ENCODE data around the gene WDR19.

The WDR19 gene

GRCh38 chr4:39230462-39230861, 48.1 kb downstream of the WDR19 start:
- no peaks in the 10 kb centered on the region for H3K4me1 ChIP-seq (ENCODE audit: control insufficient read depth in 1 of 2, insufficient read depth in 2 of 2, low read length in 2 of 2)
- H3K27ac ChIP-seq (ENCODE audit: low read depth, low read length): no peak overlapping the region
- H3K9ac ChIP-seq (ENCODE audit: low read depth in 1 of 2, low read length in 2 of 2): no peak overlapping the region
- peaks cover 0 to 7% of the 10 kb centered on the region in 2 donors for H3K36me3 ChIP-seq (ENCODE audit: control insufficient read depth in 1 of 2, insufficient read depth in 2 of 2, low read length in 2 of 2)
- no peaks in the 10 kb centered on the region for H3K27me3 ChIP-seq (ENCODE audit: control insufficient read depth in 1 of 2, insufficient read depth in 2 of 2, low read length in 2 of 2)
- no peak overlapping the region for H3K4me3 ChIP-seq (ENCODE audit: low read depth in 1 of 2, low read length in 2 of 2)
- no peaks in the 10 kb centered on the region for H3K9me3 ChIP-seq (ENCODE audit: control insufficient read depth in 1 of 2, low read length in 2 of 2)

GRCh38 chr4:39231660-39232059, 49.3 kb downstream of the WDR19 start:
- no peaks in the 10 kb centered on the region for H3K27me3 ChIP-seq (ENCODE audit: control insufficient read depth in 1 of 2, insufficient read depth in 2 of 2, low read length in 2 of 2)
- H3K36me3 ChIP-seq (ENCODE audit: control insufficient read depth in 1 of 2, insufficient read depth in 2 of 2, low read length in 2 of 2): peaks cover 0 to 7% of the 10 kb centered on the region in 2 donors
- no peak overlapping the region for H3K27ac ChIP-seq (ENCODE audit: low read depth, low read length)

GRCh38 chr4:39232100-39232499, 49.8 kb downstream of the WDR19 start:
- Histone ChIP-seq H3K27ac (ENCODE audit: low read depth, low read length) (no peak overlapping the region), H3K27me3 (ENCODE audit: control insufficient read depth in 1 of 2, insufficient read depth in 2 of 2, low read length in 2 of 2) (no peaks in the 10 kb centered on the region)

More at GRCh38 chr4:39231660-39232059, 49.3 kb downstream of the WDR19 start:
- no peaks in the 10 kb centered on the region for H3K4me1 ChIP-seq (ENCODE audit: control insufficient read depth in 1 of 2, insufficient read depth in 2 of 2, low read length in 2 of 2)
- no peak overlapping the region for H3K9ac ChIP-seq (ENCODE audit: low read depth in 1 of 2, low read length in 2 of 2)
- H3K4me3 ChIP-seq (ENCODE audit: low read depth in 1 of 2, low read length in 2 of 2): no peak overlapping the region
- H3K9me3 ChIP-seq (ENCODE audit: control insufficient read depth in 1 of 2, low read length in 2 of 2): no peaks in the 10 kb centered on the region

GRCh38 chr4:39233114-39233513, 50.8 kb downstream of the WDR19 start:
- H3K36me3 ChIP-seq (ENCODE audit: control insufficient read depth in 1 of 2, insufficient read depth in 2 of 2, low read length in 2 of 2): peaks cover 0 to 7% of the 10 kb centered on the region in 2 donors
- H3K9ac ChIP-seq (ENCODE audit: low read depth in 1 of 2, low read length in 2 of 2): no peak overlapping the region
- H3K4me1 ChIP-seq (ENCODE audit: control insufficient read depth in 1 of 2, insufficient read depth in 2 of 2, low read length in 2 of 2): no peaks in the 10 kb centered on the region
- no peak overlapping the region for H3K4me3 ChIP-seq (ENCODE audit: low read depth in 1 of 2, low read length in 2 of 2)
- no peak overlapping the region for H3K27ac ChIP-seq (ENCODE audit: low read depth, low read length)
- H3K9me3 ChIP-seq (ENCODE audit: control insufficient read depth in 1 of 2, low read length in 2 of 2): no peaks in the 10 kb centered on the region
- H3K27me3 ChIP-seq (ENCODE audit: control insufficient read depth in 1 of 2, insufficient read depth in 2 of 2, low read length in 2 of 2): no peaks in the 10 kb centered on the region

More at GRCh38 chr4:39232100-39232499, 49.8 kb downstream of the WDR19 start:
- no peak overlapping the region for H3K9ac ChIP-seq (ENCODE audit: low read depth in 1 of 2, low read length in 2 of 2)
- no peak overlapping the region for H3K4me3 ChIP-seq (ENCODE audit: low read depth in 1 of 2, low read length in 2 of 2)
- peaks cover 0 to 7% of the 10 kb centered on the region in 2 donors for H3K36me3 ChIP-seq (ENCODE audit: control insufficient read depth in 1 of 2, insufficient read depth in 2 of 2, low read length in 2 of 2)
- H3K4me1 ChIP-seq (ENCODE audit: control insufficient read depth in 1 of 2, insufficient read depth in 2 of 2, low read length in 2 of 2): no peaks in the 10 kb centered on the region
- H3K9me3 ChIP-seq (ENCODE audit: control insufficient read depth in 1 of 2, low read length in 2 of 2): no peaks in the 10 kb centered on the region

- Histone ChIP-seq H3K4me3 (ENCODE audit: low read depth in 1 of 2, low read length in 2 of 2) (no peak overlapping the region), H3K4me1 (ENCODE audit: control insufficient read depth in 1 of 2, insufficient read depth in 2 of 2, low read length in 2 of 2) (no peaks in the 10 kb centered on the region), H3K9me3 (ENCODE audit: control insufficient read depth in 1 of 2, low read length in 2 of 2) (no peaks in the 10 kb centered on the region), H3K27ac (ENCODE audit: low read depth, low read length) (no peak overlapping the region), H3K36me3 (ENCODE audit: control insufficient read depth in 1 of 2, insufficient read depth in 2 of 2, low read length in 2 of 2) (peaks cover 0 to 7% of the 10 kb centered on the region in 2 donors), H3K27me3 (ENCODE audit: control insufficient read depth in 1 of 2, insufficient read depth in 2 of 2, low read length in 2 of 2) (no peaks in the 10 kb centered on the region), H3K9ac (ENCODE audit: low read depth in 1 of 2, low read length in 2 of 2) (no peak overlapping the region)
These were observed 51.5 kb downstream of the WDR19 start for GRCh38 chr4:39233783-39234182.

GRCh38 chr4:39235021-39235420, 52.7 kb downstream of the WDR19 start:
- Histone ChIP-seq H3K27ac (ENCODE audit: low read depth, low read length) (no peak overlapping the region), H3K36me3 (ENCODE audit: control insufficient read depth in 1 of 2, insufficient read depth in 2 of 2, low read length in 2 of 2) (peaks cover 0 to 3% of the 10 kb centered on the region in 2 donors), H3K9ac (ENCODE audit: low read depth in 1 of 2, low read length in 2 of 2) (no peak overlapping the region), H3K4me3 (ENCODE audit: low read depth in 1 of 2, low read length in 2 of 2) (no peak overlapping the region), H3K9me3 (ENCODE audit: control insufficient read depth in 1 of 2, low read length in 2 of 2) (no peaks in the 10 kb centered on the region), H3K4me1 (ENCODE audit: control insufficient read depth in 1 of 2, insufficient read depth in 2 of 2, low read length in 2 of 2) (no peaks in the 10 kb centered on the region), H3K27me3 (ENCODE audit: control insufficient read depth in 1 of 2, insufficient read depth in 2 of 2, low read length in 2 of 2) (no peaks in the 10 kb centered on the region)

- no peak overlapping the region for H3K9ac ChIP-seq (ENCODE audit: low read depth in 1 of 2, low read length in 2 of 2)
These were observed 53.4 kb downstream of the WDR19 start for GRCh38 chr4:39235696-39236095.

GRCh38 chr4:39237179-39237578, 54.9 kb downstream of the WDR19 start:
- Histone ChIP-seq H3K4me3 (ENCODE audit: low read depth in 1 of 2, low read length in 2 of 2) (no peak overlapping the region), H3K27me3 (ENCODE audit: control insufficient read depth in 1 of 2, insufficient read depth in 2 of 2, low read length in 2 of 2) (no peaks in the 10 kb centered on the region), H3K9me3 (ENCODE audit: control insufficient read depth in 1 of 2, low read length in 2 of 2) (no peaks in the 10 kb centered on the region), H3K27ac (ENCODE audit: low read depth, low read length) (no peak overlapping the region), H3K36me3 (ENCODE audit: control insufficient read depth in 1 of 2, insufficient read depth in 2 of 2, low read length in 2 of 2) (no peaks in the 10 kb centered on the region), H3K9ac (ENCODE audit: low read depth in 1 of 2, low read length in 2 of 2) (no peak overlapping the region), H3K4me1 (ENCODE audit: control insufficient read depth in 1 of 2, insufficient read depth in 2 of 2, low read length in 2 of 2) (no peaks in the 10 kb centered on the region)

More at GRCh38 chr4:39235696-39236095, 53.4 kb downstream of the WDR19 start:
- Histone ChIP-seq H3K27ac (ENCODE audit: low read depth, low read length) (no peak overlapping the region), H3K4me1 (ENCODE audit: control insufficient read depth in 1 of 2, insufficient read depth in 2 of 2, low read length in 2 of 2) (no peaks in the 10 kb centered on the region), H3K9me3 (ENCODE audit: control insufficient read depth in 1 of 2, low read length in 2 of 2) (no peaks in the 10 kb centered on the region), H3K36me3 (ENCODE audit: control insufficient read depth in 1 of 2, insufficient read depth in 2 of 2, low read length in 2 of 2) (no peaks in the 10 kb centered on the region), H3K4me3 (ENCODE audit: low read depth in 1 of 2, low read length in 2 of 2) (no peak overlapping the region), H3K27me3 (ENCODE audit: control insufficient read depth in 1 of 2, insufficient read depth in 2 of 2, low read length in 2 of 2) (no peaks in the 10 kb centered on the region)

GRCh38 chr4:39243462-39243861, 61.1 kb downstream of the WDR19 start:
- Histone ChIP-seq H3K4me3 (ENCODE audit: low read depth in 1 of 2, low read length in 2 of 2) (no peak overlapping the region), H3K4me1 (ENCODE audit: control insufficient read depth in 1 of 2, insufficient read depth in 2 of 2, low read length in 2 of 2) (no peaks in the 10 kb centered on the region), H3K27me3 (ENCODE audit: control insufficient read depth in 1 of 2, insufficient read depth in 2 of 2, low read length in 2 of 2) (no peaks in the 10 kb centered on the region), H3K36me3 (ENCODE audit: control insufficient read depth in 1 of 2, insufficient read depth in 2 of 2, low read length in 2 of 2) (no peaks in the 10 kb centered on the region), H3K9ac (ENCODE audit: low read depth in 1 of 2, low read length in 2 of 2) (no peak overlapping the region), H3K9me3 (ENCODE audit: control insufficient read depth in 1 of 2, low read length in 2 of 2) (no peaks in the 10 kb centered on the region), H3K27ac (ENCODE audit: low read depth, low read length) (no peak overlapping the region)

GRCh38 chr4:39255266-39255665, 72.9 kb downstream of the WDR19 start:
- Histone ChIP-seq H3K27ac (ENCODE audit: low read depth, low read length) (no peak overlapping the region), H3K4me1 (ENCODE audit: control insufficient read depth in 1 of 2, insufficient read depth in 2 of 2, low read length in 2 of 2) (no peaks in the 10 kb centered on the region), H3K4me3 (ENCODE audit: low read depth in 1 of 2, low read length in 2 of 2) (no peak overlapping the region), H3K27me3 (ENCODE audit: control insufficient read depth in 1 of 2, insufficient read depth in 2 of 2, low read length in 2 of 2) (no peaks in the 10 kb centered on the region), H3K9me3 (ENCODE audit: control insufficient read depth in 1 of 2, low read length in 2 of 2) (no peaks in the 10 kb centered on the region), H3K36me3 (ENCODE audit: control insufficient read depth in 1 of 2, insufficient read depth in 2 of 2, low read length in 2 of 2) (no peaks in the 10 kb centered on the region), H3K9ac (ENCODE audit: low read depth in 1 of 2, low read length in 2 of 2) (no peak overlapping the region)

- Histone ChIP-seq H3K27ac (ENCODE audit: low read depth, low read length) (no peak overlapping the region), H3K4me1 (ENCODE audit: control insufficient read depth in 1 of 2, insufficient read depth in 2 of 2, low read length in 2 of 2) (no peaks in the 10 kb centered on the region), H3K4me3 (ENCODE audit: low read depth in 1 of 2, low read length in 2 of 2) (no peak overlapping the region), H3K9me3 (ENCODE audit: control insufficient read depth in 1 of 2, low read length in 2 of 2) (no peaks in the 10 kb centered on the region), H3K9ac (ENCODE audit: low read depth in 1 of 2, low read length in 2 of 2) (no peak overlapping the region), H3K27me3 (ENCODE audit: control insufficient read depth in 1 of 2, insufficient read depth in 2 of 2, low read length in 2 of 2) (no peaks in the 10 kb centered on the region), H3K36me3 (ENCODE audit: control insufficient read depth in 1 of 2, insufficient read depth in 2 of 2, low read length in 2 of 2) (no peaks in the 10 kb centered on the region)
These were observed 73.5 kb downstream of the WDR19 start for GRCh38 chr4:39255871-39256270.
